PC-9 (cell line): ENCODE measurements around the gene NOX5. TPM values are rescaled to one million over a fixed set of nuclear protein-coding genes. Genes with fewer than 3 reads are reported as not detected.

Experiments
- BruUV-seq: library from RNA; stranded (reverse); fragments of 400-500 nt; replicated peaks from 2 replicates; lab custom pipeline; 2021; lab: Mats Ljungman, UMichigan
- CTCF ChIA-PET: fragments of 300-600 bp; sonication (Branson Sonifier 250); formaldehyde crosslinking; loops from one replicate; lab custom pipeline; 2022; ENCODE audit warnings: antibody characterized with exemption; lab: Charles Lee
- POLR2A ChIA-PET: fragments of 300-600 bp; sonication (Branson Sonifier 250); formaldehyde crosslinking; loops from one replicate; lab custom pipeline; 2022; ENCODE audit warnings: antibody characterized with exemption; ENCODE audit not compliant: unreplicated experiment; lab: Charles Lee
- DNase-seq, 2 experiments: peaks; one replicate each; pipeline versions ENCODE4 v3.0.0 to v3.0.0-alpha.2; 2015 to 2022; ENCODE audit warnings: mixed read lengths in 1 of 2
- H2AFZ ChIP-seq: fragments of 200-600 bp; sonication (generic); 2 replicates; pipeline ENCODE4 v1.8.1; 2017; ENCODE audit warnings: antibody characterized with exemption
- H3F3A ChIP-seq: fragments of 200-600 bp; sonication (generic); 2 replicates; pipeline ENCODE4 v1.8.1; 2017; ENCODE audit warnings: antibody characterized with exemption, mild to moderate bottlenecking, low read depth; ENCODE audit not compliant: insufficient read depth
- H3K27ac ChIP-seq: fragments of 200-600 bp; sonication (generic); 2 replicates; pipeline ENCODE4 v1.6.1; 2016; ENCODE audit warnings: mixed run types
- H3K27me3 ChIP-seq: fragments of 200-600 bp; sonication (generic); 2 replicates; pipeline ENCODE4 v1.6.1; 2016; ENCODE audit warnings: low read depth, mixed run types; ENCODE audit not compliant: insufficient read depth
- H3K36me3 ChIP-seq: fragments of 200-600 bp; sonication (generic); 2 replicates; pipeline ENCODE4 v1.6.1; 2016; ENCODE audit warnings: low read depth, mixed run types
- H3K4me1 ChIP-seq: fragments of 200-600 bp; sonication (generic); replicated peaks from 2 replicates; pipeline ENCODE4 v1.6.1; 2016; ENCODE audit warnings: mixed run types; ENCODE audit not compliant: insufficient read depth
- H3K4me2 ChIP-seq: fragments of 200-600 bp; sonication (generic); 2 replicates; pipeline ENCODE4 v1.6.1; 2017; ENCODE audit warnings: mixed run types
- H3K4me3 ChIP-seq: fragments of 200-600 bp; sonication (generic); 2 replicates; pipeline ENCODE4 v1.6.1; 2016; ENCODE audit warnings: mixed run types
- H3K79me2 ChIP-seq: fragments of 200-600 bp; sonication (generic); 2 replicates; pipeline ENCODE4 v1.6.1; 2017; ENCODE audit warnings: low read depth, mixed run types
- H3K9me2 ChIP-seq: fragments of 200-600 bp; sonication (generic); 2 replicates; pipeline ENCODE4 v1.8.1; 2017; ENCODE audit warnings: mild to moderate bottlenecking; ENCODE audit not compliant: insufficient read depth
- H3K9me3 ChIP-seq: fragments of 200-600 bp; sonication (generic); 2 replicates; pipeline ENCODE4 v1.8.1; 2016; ENCODE audit warnings: low read depth; ENCODE audit not compliant: insufficient read depth
- H4K20me1 ChIP-seq: fragments of 200-600 bp; sonication (generic); 2 replicates; pipeline ENCODE4 v1.8.1; 2017; ENCODE audit not compliant: insufficient read depth
- CTCF ChIP-seq: fragments of 200-600 bp; sonication (generic); conservative IDR thresholded peaks from 2 replicates; pipeline ENCODE4 v1.6.1; 2017; ENCODE audit warnings: mixed run types, antibody characterized with exemption, mild to moderate bottlenecking, moderate library complexity
- EZH2 ChIP-seq: fragments of 200-600 bp; sonication (generic); IDR thresholded peaks from 2 replicates; pipeline ENCODE4 v1.8.0; 2017; ENCODE audit warnings: antibody characterized with exemption, low read depth
- intact Hi-C: fragments of 100-400 bp; cut with micrococcal nuclease; formaldehyde crosslinking; loops from one replicate; pipeline ENCODE4 v1.10.0; 2022; ENCODE audit not compliant: unreplicated experiment
- total RNA-seq: library from RNA; stranded (reverse); gene quantifications from 2 replicates; pipeline ENCODE4 v1.2.3, GENCODE V29; 2021

Gene NOX5
- total RNA-seq, 1 experiment from 2014 or later = 1.5 TPM

- ChIA-PET CTCF (no interaction called here), POLR2A (interaction anchor here (0.5 kb wide), 1 partner anchor 225 kb away, joined by 3 read pairs; no protein-coding TSS in a partner anchor)
- Histone ChIP-seq H3K36me3 (no peaks in the 10 kb centered on the region), H3K79me2 (no peaks in the 10 kb centered on the region), H3K4me2 (no peak overlapping the region), H3F3A (peaks cover 6% of the 10 kb centered on the region), H3K9me3 (no peaks in the 10 kb centered on the region), H3K27ac (no peak overlapping the region), H3K4me1 (peaks cover 26% of the 10 kb centered on the region), H2AFZ (no peak overlapping the region), H4K20me1 (no peaks in the 10 kb centered on the region), H3K9me2 (no peaks in the 10 kb centered on the region), H3K4me3 (no peak overlapping the region), H3K27me3 (no peaks in the 10 kb centered on the region)
- intact Hi-C loops = no loop called here
- TF ChIP-seq CTCF = no peak
- no peak for TF ChIP-seq EZH2
- no TSS peak for BruUV-seq
- no peak for DNase-seq
These were observed 22.3 kb downstream of the NOX5 start for GRCh38 chr15:69036826-69037225.

DNA sequence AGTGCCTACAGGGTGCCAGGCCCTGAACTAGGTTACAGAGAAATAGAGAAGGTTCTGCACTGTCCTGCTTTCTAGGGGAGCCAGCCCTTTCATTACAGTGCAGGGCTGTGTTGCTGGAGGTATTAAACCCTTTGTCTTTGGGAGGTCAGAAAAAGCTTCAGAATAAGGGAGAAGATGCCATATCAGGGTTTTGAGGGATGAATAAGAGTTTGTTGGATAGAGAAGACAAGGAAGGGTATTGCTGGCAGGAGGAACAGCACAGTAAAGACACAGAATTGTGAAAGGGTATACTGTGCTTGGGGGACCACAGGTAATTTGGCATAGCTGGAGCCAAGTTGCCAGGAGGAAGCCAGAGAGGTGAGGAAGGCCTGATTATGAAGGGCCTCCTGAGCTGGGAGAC, 23.0 kb downstream of the NOX5 start:
- Histone ChIP-seq H3K36me3 (no peaks in the 10 kb centered on the region), H4K20me1 (no peaks in the 10 kb centered on the region), H3K4me1 (peaks cover 32% of the 10 kb centered on the region), H3K9me3 (no peaks in the 10 kb centered on the region), H3K9me2 (no peaks in the 10 kb centered on the region), H3K27ac (no peak overlapping the region), H3K79me2 (no peaks in the 10 kb centered on the region), H3K4me3 (no peak overlapping the region), H3K27me3 (no peaks in the 10 kb centered on the region), H3K4me2 (no peak overlapping the region), H3F3A (peaks cover 6% of the 10 kb centered on the region), H2AFZ (no peak overlapping the region)
- ChIA-PET CTCF (no interaction called here), POLR2A (no interaction called here)
- no peak for DNase-seq
- intact Hi-C loops = no loop called here
- no peak for TF ChIP-seq EZH2
- no peak for TF ChIP-seq CTCF
- BruUV-seq = no TSS peak

DNA sequence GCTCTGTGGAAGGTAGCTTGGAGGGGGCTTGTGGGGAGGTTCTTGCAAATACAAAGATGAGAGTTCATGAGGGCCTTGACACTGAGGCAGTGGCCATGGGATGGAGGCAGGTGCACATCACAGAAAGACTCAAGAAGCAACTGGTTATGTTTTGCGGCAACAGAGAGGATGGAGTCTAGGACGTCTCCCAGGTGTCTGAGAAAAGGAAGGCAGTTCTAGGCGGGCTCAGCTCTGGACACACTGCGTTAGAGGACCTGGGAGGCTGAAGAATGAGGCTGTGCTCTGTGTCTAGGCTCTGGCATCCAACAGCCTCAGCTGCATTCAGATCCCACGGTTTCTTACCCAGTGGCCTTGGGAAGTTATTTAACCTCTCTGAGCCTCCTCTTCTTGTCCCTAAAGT, 23.5 kb downstream of the NOX5 start:
- H3K9me2 ChIP-seq = no peaks in the 10 kb centered on the region
- no peak for DNase-seq
- H3K27ac ChIP-seq = no peak overlapping the region
- no peaks in the 10 kb centered on the region for H3K36me3 ChIP-seq
- intact Hi-C loops = no loop called here
- CTCF ChIA-PET = no interaction called here
- peaks cover 9% of the 10 kb centered on the region for H3F3A ChIP-seq
- no peak overlapping the region for H3K4me2 ChIP-seq
- no TSS peak for BruUV-seq
- H3K79me2 ChIP-seq = no peaks in the 10 kb centered on the region
- TF ChIP-seq CTCF (no peak), EZH2 (no peak)
- no peak overlapping the region for H2AFZ ChIP-seq
- POLR2A ChIA-PET = no interaction called here
- no peaks in the 10 kb centered on the region for H3K9me3 ChIP-seq
- no peaks in the 10 kb centered on the region for H4K20me1 ChIP-seq
- H3K4me1 ChIP-seq = peaks cover 37% of the 10 kb centered on the region
- H3K4me3 ChIP-seq = no peak overlapping the region
- H3K27me3 ChIP-seq = no peaks in the 10 kb centered on the region
